ENCODE measurements around the gene PRKAR2A. TPM values are rescaled to one million over a fixed set of nuclear protein-coding genes. Genes with fewer than 3 reads are reported as not detected.

Gene PRKAR2A
- total RNA-seq, 2 donors from 2014 or later, result 38.9 to 41.2 TPM

- H3K27me3 ChIP-seq (ENCODE audit: control insufficient read depth, insufficient read depth, low read length, poor library complexity, severe bottlenecking), result no peaks in the 10 kb centered on the region
- H3K9ac ChIP-seq (ENCODE audit: extremely low read depth, low read length, poor library complexity, severe bottlenecking), result no peak overlapping the region
- H3K9me3 Mint-ChIP-seq, result no peaks in the 10 kb centered on the region
- no peaks in the 10 kb centered on the region for H3K27me3 Mint-ChIP-seq (ENCODE audit: insufficient read depth)
- H3K36me3 Mint-ChIP-seq (ENCODE audit: low read depth), result peaks cover 22% of the 10 kb centered on the region
- 97 to 100% methylated on average over 1 to 3 of the region's 3 CpGs for WGBS, 2 experiments (ENCODE audit: insufficient coverage in 1 of 2, insufficient read length in 1 of 2)
- H3K4me1 Mint-ChIP-seq, result no peaks in the 10 kb centered on the region
- no peak overlapping the region for H3K4me3 Mint-ChIP-seq
- H3K36me3 ChIP-seq (ENCODE audit: control insufficient read depth, insufficient read depth, low read length), result peaks cover 45% of the 10 kb centered on the region
- H3K27ac Mint-ChIP-seq, result no peak overlapping the region
- H3K9me3 ChIP-seq (ENCODE audit: control insufficient read depth, low read length), result peaks cover 7% of the 10 kb centered on the region
- no peaks in the 10 kb centered on the region for H3K4me1 ChIP-seq (ENCODE audit: control insufficient read depth, insufficient read depth, low read length)
- no peak overlapping the region for H3K4me3 ChIP-seq (ENCODE audit: low read length)
- DNase-seq, result no peak
- H3K27ac ChIP-seq (ENCODE audit: low read depth, low read length), result no peak overlapping the region
- TF ChIP-seq CTCF (conservative IDR thresholded peaks at IDR 0.05), result no peak
Observed at GRCh38 chr3:48748754-48749153, 98.9 kb downstream of the PRKAR2A start.

GRCh38 chr3:48747706-48748105 is 100.0 kb downstream of the PRKAR2A start:
- Histone ChIP-seq H3K9ac (ENCODE audit: extremely low read depth, low read length, poor library complexity, severe bottlenecking) (no peak overlapping the region), H3K4me3 (ENCODE audit: low read length) (no peak overlapping the region), H3K27me3 (ENCODE audit: control insufficient read depth, insufficient read depth, low read length, poor library complexity, severe bottlenecking) (no peaks in the 10 kb centered on the region), H3K36me3 (ENCODE audit: control insufficient read depth, insufficient read depth, low read length) (peaks cover 45% of the 10 kb centered on the region), H3K9me3 (ENCODE audit: control insufficient read depth, low read length) (peaks cover 7% of the 10 kb centered on the region), H3K4me1 (ENCODE audit: control insufficient read depth, insufficient read depth, low read length) (no peaks in the 10 kb centered on the region), H3K27ac (ENCODE audit: low read depth, low read length) (peak overlapping the region; percentile 0)
- no peak for TF ChIP-seq CTCF (conservative IDR thresholded peaks at IDR 0.05)
- Mint-ChIP-seq H3K4me1 (no peaks in the 10 kb centered on the region), H3K36me3 (ENCODE audit: low read depth) (peaks cover 19% of the 10 kb centered on the region), H3K9me3 (no peaks in the 10 kb centered on the region), H3K27ac (no peak overlapping the region), H3K4me3 (no peak overlapping the region), H3K27me3 (ENCODE audit: insufficient read depth) (no peaks in the 10 kb centered on the region)
- WGBS, 2 experiments (ENCODE audit: insufficient coverage in 1 of 2, insufficient read length in 1 of 2), result 89 to 98% methylated on average over 4 of the region's 4 CpGs
- DNase-seq, result no peak

DNA sequence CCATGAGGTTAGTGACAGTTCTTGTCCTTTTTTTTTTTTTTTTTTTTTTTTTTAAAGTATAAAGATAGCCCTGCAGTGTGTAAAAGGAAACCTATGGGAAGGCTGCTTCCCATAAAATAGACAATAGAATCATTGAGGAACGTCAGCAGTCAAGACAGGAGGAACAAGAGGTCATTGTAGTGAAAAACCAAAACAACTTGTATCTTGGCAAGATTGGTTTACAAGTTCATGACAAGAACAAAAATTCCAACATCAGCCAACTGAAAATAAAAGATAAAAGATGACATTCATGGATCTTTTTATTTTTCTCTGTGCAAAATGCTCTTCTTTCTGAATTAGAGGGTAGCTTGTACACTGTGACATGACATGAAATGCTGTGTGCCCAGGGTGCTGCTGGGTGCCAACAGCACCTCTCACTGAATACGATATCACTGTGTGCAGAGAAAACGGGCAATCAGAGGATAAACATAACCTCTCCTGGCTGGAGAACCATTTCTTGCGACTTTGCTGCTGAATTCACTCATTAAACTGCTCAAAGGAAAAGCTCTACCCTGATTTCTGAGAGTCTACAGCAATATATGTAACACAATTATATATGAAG is 100.6 kb downstream of the PRKAR2A start:
- H3K27ac Mint-ChIP-seq, result no peak overlapping the region
- H3K27me3 ChIP-seq (ENCODE audit: control insufficient read depth, insufficient read depth, low read length, poor library complexity, severe bottlenecking), result no peaks in the 10 kb centered on the region
- peak overlapping the region; percentile 0 for H3K27ac ChIP-seq (ENCODE audit: low read depth, low read length)
- no peak overlapping the region for H3K9ac ChIP-seq (ENCODE audit: extremely low read depth, low read length, poor library complexity, severe bottlenecking)
- H3K9me3 Mint-ChIP-seq, result no peaks in the 10 kb centered on the region
- no peaks in the 10 kb centered on the region for H3K4me1 ChIP-seq (ENCODE audit: control insufficient read depth, insufficient read depth, low read length)
- no peak for DNase-seq
- peaks cover 39% of the 10 kb centered on the region for H3K36me3 ChIP-seq (ENCODE audit: control insufficient read depth, insufficient read depth, low read length)
- peaks cover 19% of the 10 kb centered on the region for H3K36me3 Mint-ChIP-seq (ENCODE audit: low read depth)
- no peaks in the 10 kb centered on the region for H3K4me1 Mint-ChIP-seq
- WGBS, 2 experiments (ENCODE audit: insufficient coverage in 1 of 2, insufficient read length in 1 of 2), result 84 to 95% methylated on average over 2 to 4 of the region's 4 CpGs
- no peak for TF ChIP-seq CTCF (conservative IDR thresholded peaks at IDR 0.05)
- H3K9me3 ChIP-seq (ENCODE audit: control insufficient read depth, low read length), result peaks cover 7% of the 10 kb centered on the region
- H3K4me3 Mint-ChIP-seq, result no peak overlapping the region
- H3K4me3 ChIP-seq (ENCODE audit: low read length), result no peak overlapping the region
- no peaks in the 10 kb centered on the region for H3K27me3 Mint-ChIP-seq (ENCODE audit: insufficient read depth)
